Natural killer cell (primary cell): ENCODE data around the gene BPI. TPM values are rescaled to one million over a fixed set of nuclear protein-coding genes. Genes with fewer than 3 reads are reported as not detected.

Source experiments
- ATAC-seq, 3 donors: fragments of 150-1000 bp in 2 of 3; fragments of 200-7000 bp in 1 of 3; cut with Tn5 transposase; 1 replicate in 1 of 3; 2 replicates in 2 of 3; pipeline ENCODE4 v1.10.0; 2021; ENCODE audit warnings: mild to moderate bottlenecking in 2 of 3, moderate library complexity in 2 of 3
- DNase-seq, 2 donors: peaks; one replicate each; pipeline versions ENCODE4 v3.0.0 to v3.0.0-alpha.2; 2013 to 2021; ENCODE audit warnings: mixed read lengths in 1 of 2
- H3K27ac ChIP-seq: one replicate; pipeline ENCODE4 v1.5.1; 2013; ENCODE audit warnings: mild to moderate bottlenecking, low read length
- H3K27me3 ChIP-seq: one replicate; pipeline ENCODE4 v1.6.1; 2013; ENCODE audit warnings: low read length; ENCODE audit not compliant: control insufficient read depth, insufficient read depth
- H3K36me3 ChIP-seq: one replicate; pipeline ENCODE4 v1.6.1; 2013; ENCODE audit warnings: low read length; ENCODE audit not compliant: control insufficient read depth, insufficient read depth
- H3K4me1 ChIP-seq: one replicate; pipeline ENCODE4 v1.6.1; 2013; ENCODE audit warnings: low read length; ENCODE audit not compliant: control insufficient read depth, insufficient read depth
- H3K4me3 ChIP-seq: one replicate; pipeline ENCODE4 v1.5.1; 2013; ENCODE audit warnings: low read length
- H3K9me3 ChIP-seq: one replicate; pipeline ENCODE4 v1.6.1; 2013; ENCODE audit warnings: low read length; ENCODE audit not compliant: control insufficient read depth, insufficient read depth
- H3K27ac Mint-ChIP-seq, 2 donors: one replicate each; pipeline ENCODE4 v1.8.0; 2022; ENCODE audit warnings: mild to moderate bottlenecking in 2 of 2, mixed read lengths in 2 of 2, moderate library complexity in 1 of 2
- H3K27me3 Mint-ChIP-seq, 2 donors: one replicate each; pipeline ENCODE4 v1.8.0; 2022; ENCODE audit warnings: low read depth in 2 of 2, mixed read lengths in 2 of 2
- H3K36me3 Mint-ChIP-seq: one replicate; pipeline ENCODE4 v1.8.0; 2022; ENCODE audit warnings: mixed read lengths
- H3K4me1 Mint-ChIP-seq, 2 donors: one replicate each; pipeline ENCODE4 v1.8.0; 2022; ENCODE audit warnings: mixed read lengths in 2 of 2
- H3K4me3 Mint-ChIP-seq: one replicate; pipeline ENCODE4 v1.8.0; 2022; ENCODE audit warnings: mild to moderate bottlenecking, moderate library complexity, mixed read lengths
- H3K9me3 Mint-ChIP-seq, 2 donors: one replicate each; pipeline ENCODE4 v1.8.0; 2022; ENCODE audit warnings: mixed read lengths in 2 of 2
- CTCF ChIP-seq: fragments of 200-600 bp; IDR thresholded peaks from one replicate; pipeline ENCODE4 v1.8.0; 2022; ENCODE audit warnings: antibody characterized with exemption
- WGBS: methylation state at CpG from one replicate; pipeline ENCODE4 v1.1.7; 2013; ENCODE audit warnings: missing lambda C conversion rate; ENCODE audit not compliant: insufficient coverage; 5-methylcytosine and 5-hydroxymethylcytosine counted together
- intact Hi-C: fragments of 100-400 bp; cut with micrococcal nuclease; formaldehyde crosslinking; loops from one replicate; pipeline ENCODE4 v1.14.2; 2022
- total RNA-seq, 4 donors: library from RNA; stranded (reverse); fragments of 120-200 nt in 1 of 4; gene quantifications; one replicate each; pipeline versions ENCODE4 v1.2.3 to v1.2.4, GENCODE V29; 2013 to 2022

The BPI gene
- total RNA-seq, 3 donors from 2014 or later (not counting 1 experiment from before 2014, with no cell fraction given) = 0.20 TPM; not detected in 2

GRCh38 chr20:38305541-38305940 lies 1.6 kb downstream of the BPI start:
- Histone ChIP-seq H3K4me1 (peaks cover 16% of the 10 kb centered on the region), H3K4me3 (no peak overlapping the region), H3K9me3 (no peaks in the 10 kb centered on the region), H3K27ac (no peak overlapping the region), H3K27me3 (peaks cover 12% of the 10 kb centered on the region), H3K36me3 (no peaks in the 10 kb centered on the region)
- ATAC-seq (no peak), DNase-seq (no peak)
- Mint-ChIP-seq H3K36me3 (no peaks in the 10 kb centered on the region), H3K4me3 (no peak overlapping the region), H3K27me3 (peaks cover 30 to 48% of the 10 kb centered on the region in 2 donors), H3K9me3 (no peaks in the 10 kb centered on the region), H3K27ac (no peak overlapping the region), H3K4me1 (peaks cover 18 to 30% of the 10 kb centered on the region in 2 donors)
- TF ChIP-seq CTCF = no peak
- intact Hi-C loops = no loop called here
- 84% methylated on average over 4 of the region's 4 CpGs for WGBS

GRCh38 chr20:38306379-38306778 lies 2.4 kb downstream of the BPI start:
- Mint-ChIP-seq H3K36me3 (no peaks in the 10 kb centered on the region), H3K4me3 (no peak overlapping the region), H3K27me3 (peaks cover 24 to 48% of the 10 kb centered on the region in 2 donors), H3K27ac (no peak overlapping the region), H3K9me3 (no peaks in the 10 kb centered on the region), H3K4me1 (peaks cover 18 to 30% of the 10 kb centered on the region in 2 donors)
- no peak for DNase-seq
- Histone ChIP-seq H3K27ac (no peak overlapping the region), H3K27me3 (peaks cover 12% of the 10 kb centered on the region), H3K4me1 (peaks cover 16% of the 10 kb centered on the region), H3K9me3 (no peaks in the 10 kb centered on the region), H3K4me3 (no peak overlapping the region), H3K36me3 (no peaks in the 10 kb centered on the region)
- TF ChIP-seq CTCF = no peak
- no peak for ATAC-seq
- intact Hi-C loops = no loop called here
- 82% methylated on average over 6 of the region's 6 CpGs for whole genome bisulfite sequencing

GRCh38 chr20:38307371-38308046 lies 3.6 kb downstream of the BPI start:
- intact Hi-C loops = no loop called here
- Mint-ChIP-seq H3K27me3 (peaks cover 19 to 38% of the 10 kb centered on the region in 2 donors), H3K36me3 (no peaks in the 10 kb centered on the region), H3K4me1 (peaks cover 18 to 28% of the 10 kb centered on the region in 2 donors), H3K9me3 (no peaks in the 10 kb centered on the region), H3K27ac (no peak overlapping the region), H3K4me3 (no peak overlapping the region)
- no peak for TF ChIP-seq CTCF
- ATAC-seq (no peak), DNase-seq (no peak)
- Histone ChIP-seq H3K27ac (no peak overlapping the region), H3K9me3 (no peaks in the 10 kb centered on the region), H3K4me3 (no peak overlapping the region), H3K36me3 (no peaks in the 10 kb centered on the region), H3K4me1 (peaks cover 16% of the 10 kb centered on the region), H3K27me3 (peaks cover 12% of the 10 kb centered on the region)
- WGBS = 60% methylated on average over 8 of the region's 8 CpGs

GRCh38 chr20:38308047-38308438 lies 4.1 kb downstream of the BPI start:
- Mint-ChIP-seq H3K27me3 (peaks cover 13 to 33% of the 10 kb centered on the region in 2 donors), H3K4me1 (peaks cover 15 to 24% of the 10 kb centered on the region in 2 donors), H3K27ac (no peak overlapping the region), H3K9me3 (no peaks in the 10 kb centered on the region), H3K4me3 (no peak overlapping the region), H3K36me3 (no peaks in the 10 kb centered on the region)
- H3K27ac ChIP-seq = no peak overlapping the region
- H3K9me3 ChIP-seq = no peaks in the 10 kb centered on the region
- WGBS = 75% methylated on average over 4 of the region's 4 CpGs
- no peak for ATAC-seq
- H3K4me3 ChIP-seq = no peak overlapping the region
- TF ChIP-seq CTCF = no peak
- DNase-seq = no peak
- peaks cover 12% of the 10 kb centered on the region for H3K27me3 ChIP-seq
- peaks cover 16% of the 10 kb centered on the region for H3K4me1 ChIP-seq
- no peaks in the 10 kb centered on the region for H3K36me3 ChIP-seq
- intact Hi-C loops = no loop called here
